ENCODE results near the gene MICALL1.
"Not testable (repeated sequence)": the region's sequence is repeated elsewhere in the genome, so short reads cannot be mapped to it uniquely, and the experiment has no call there.

MICALL1 gene

GRCh38 chr22:37926771-37927636, 20.9 kb downstream of the MICALL1 start:
- in situ Hi-C loops (cut with MboI; ENCODE audit: low sequenced_read_pairs): no loop called here

- in situ Hi-C loops (cut with MboI; ENCODE audit: low sequenced_read_pairs): no loop called here
Observed at GRCh38 chr22:37927637-37927936, 21.5 kb downstream of the MICALL1 start.

- in situ Hi-C loops (cut with MboI; ENCODE audit: low sequenced_read_pairs): no loop called here
Observed at GRCh38 chr22:37929390-37929789, 23.3 kb downstream of the MICALL1 start.

DNA sequence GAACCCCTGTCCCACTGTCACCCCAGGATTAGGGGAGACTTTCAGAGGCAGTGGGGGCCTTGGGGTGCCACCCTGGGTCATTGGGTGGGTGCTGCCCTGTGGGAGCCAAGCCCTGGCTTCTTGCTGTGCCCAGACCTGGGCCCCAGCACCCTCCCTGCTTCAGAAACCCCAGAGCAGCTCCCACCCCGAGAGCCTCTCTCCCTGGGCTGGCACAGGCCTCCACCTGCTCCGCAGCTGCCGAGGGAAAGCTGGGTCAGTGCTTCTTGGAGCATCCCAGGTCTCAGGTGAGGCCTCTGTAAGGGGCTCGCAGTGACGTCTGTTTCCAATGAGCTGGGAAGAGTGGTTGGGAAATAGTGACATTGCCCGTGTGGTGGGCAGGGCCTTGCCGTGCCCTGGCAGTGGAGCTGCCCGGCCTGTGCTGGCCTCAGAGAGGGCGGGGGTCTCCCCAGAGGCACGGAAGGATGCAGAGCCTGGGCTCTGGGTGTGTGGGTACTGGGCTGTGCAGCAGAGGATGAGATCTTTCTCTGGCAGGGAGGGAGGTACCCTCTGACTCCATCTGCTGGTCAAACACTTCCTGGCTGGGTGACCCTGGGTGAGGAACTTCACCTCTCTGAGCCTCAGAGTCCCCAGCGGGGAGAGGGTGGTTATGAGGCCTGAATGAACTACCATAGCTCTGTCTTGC, 24.3 kb downstream of the MICALL1 start:
- in situ Hi-C loops (cut with MboI; ENCODE audit: low sequenced_read_pairs): no loop called here

DNA sequence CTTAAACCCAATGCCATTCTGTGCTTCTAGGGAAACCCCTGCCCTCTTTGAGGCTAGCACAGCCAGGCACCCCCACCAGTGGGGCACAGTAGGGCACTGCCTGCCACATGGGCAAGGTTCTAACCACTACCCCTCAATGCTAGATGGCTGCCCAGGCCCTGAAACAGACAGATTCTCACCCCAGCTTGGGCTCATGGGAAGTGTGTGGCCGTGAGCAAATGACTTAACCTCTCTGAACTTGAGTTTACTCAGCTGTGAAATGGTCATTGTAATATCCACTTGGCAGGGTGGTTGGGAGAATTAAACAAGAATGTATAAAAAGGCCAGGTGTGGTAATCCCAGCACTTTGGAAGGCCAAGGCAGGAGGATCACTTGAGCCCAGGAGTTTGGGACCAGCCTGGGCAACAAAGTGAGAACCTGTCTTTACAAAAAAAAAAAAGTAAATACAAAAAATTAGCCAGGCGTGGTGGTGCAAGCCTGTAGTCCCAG, 24.9 kb downstream of the MICALL1 start:
- in situ Hi-C loops (cut with MboI; ENCODE audit: low sequenced_read_pairs): no loop called here

GRCh38 chr22:37931893-37932389, 25.8 kb downstream of the MICALL1 start:
- in situ Hi-C loops (cut with MboI; ENCODE audit: low sequenced_read_pairs): no loop called here

- in situ Hi-C loops (cut with MboI; ENCODE audit: low sequenced_read_pairs): no loop called here
Observed at GRCh38 chr22:37932401-37932800, 26.3 kb downstream of the MICALL1 start.

DNA sequence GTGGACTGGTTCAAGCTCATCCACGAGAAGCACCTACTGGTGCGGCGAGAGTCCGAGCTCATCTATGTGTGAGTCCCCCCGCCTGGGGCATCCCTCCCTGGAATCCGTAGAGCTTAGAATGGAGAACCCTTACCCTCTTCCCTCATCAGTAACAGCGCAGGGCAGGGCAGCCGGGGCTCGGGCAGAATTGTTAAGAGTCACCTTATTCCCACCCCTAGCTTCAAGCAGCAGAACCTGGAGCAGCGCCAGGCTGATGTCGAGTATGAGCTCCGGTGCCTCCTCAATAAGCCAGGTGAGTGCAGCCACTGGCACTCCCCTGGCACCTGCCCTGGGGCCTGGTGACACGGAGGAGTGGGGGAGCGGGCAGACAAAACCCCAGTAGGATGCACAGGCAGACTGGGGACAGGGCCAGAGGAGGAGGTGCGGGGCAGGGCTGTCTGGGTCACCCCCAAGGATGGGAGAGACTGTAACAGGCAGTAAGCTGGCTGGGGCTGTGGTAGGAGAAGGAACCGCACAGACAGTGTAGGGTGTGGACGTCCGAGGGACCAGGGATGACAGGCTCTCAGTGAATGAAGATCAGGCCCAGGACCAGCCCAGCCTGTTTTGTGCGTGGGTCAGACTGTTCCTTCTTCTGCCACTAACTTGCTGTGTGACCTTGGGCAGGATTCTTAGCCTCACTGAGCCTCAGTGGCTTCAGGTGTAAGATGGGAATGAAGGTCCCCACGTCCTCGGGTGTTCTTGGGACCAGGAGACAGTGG, 26.9 kb downstream of the MICALL1 start:
- in situ Hi-C loops (cut with MboI; ENCODE audit: low sequenced_read_pairs): no loop called here

GRCh38 chr22:37933711-37934376, 27.7 kb downstream of the MICALL1 start:
- in situ Hi-C loops (cut with MboI; ENCODE audit: low sequenced_read_pairs): no loop called here

DNA sequence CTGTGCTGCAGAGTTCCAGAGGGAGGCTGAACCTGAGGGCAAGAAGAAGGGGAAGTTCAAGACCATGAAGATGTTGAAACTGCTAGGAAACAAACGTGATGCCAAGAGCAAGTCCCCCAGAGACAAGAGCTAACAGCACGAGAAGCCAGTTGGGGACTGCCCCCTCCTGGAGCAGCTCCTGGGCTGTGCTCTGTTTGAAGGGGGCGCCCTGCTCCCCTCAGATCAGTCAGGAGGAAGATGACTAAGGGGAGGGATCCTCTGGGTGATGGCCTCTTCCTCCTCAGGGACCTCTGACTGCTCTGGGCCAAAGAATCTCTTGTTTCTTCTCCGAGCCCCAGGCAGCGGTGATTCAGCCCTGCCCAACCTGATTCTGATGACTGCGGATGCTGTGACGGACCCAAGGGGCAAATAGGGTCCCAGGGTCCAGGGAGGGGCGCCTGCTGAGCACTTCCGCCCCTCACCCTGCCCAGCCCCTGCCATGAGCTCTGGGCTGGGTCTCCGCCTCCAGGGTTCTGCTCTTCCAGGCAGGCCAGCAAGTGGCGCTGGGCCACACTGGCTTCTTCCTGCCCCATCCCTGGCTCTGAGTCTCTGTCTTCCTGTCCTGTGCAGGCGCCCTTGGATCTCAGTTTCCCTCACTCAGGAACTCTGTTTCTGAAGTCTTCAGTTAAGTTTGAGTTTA, 34.7 kb downstream of the MICALL1 start:
- in situ Hi-C loops (cut with MboI; ENCODE audit: low sequenced_read_pairs): no loop called here

DNA sequence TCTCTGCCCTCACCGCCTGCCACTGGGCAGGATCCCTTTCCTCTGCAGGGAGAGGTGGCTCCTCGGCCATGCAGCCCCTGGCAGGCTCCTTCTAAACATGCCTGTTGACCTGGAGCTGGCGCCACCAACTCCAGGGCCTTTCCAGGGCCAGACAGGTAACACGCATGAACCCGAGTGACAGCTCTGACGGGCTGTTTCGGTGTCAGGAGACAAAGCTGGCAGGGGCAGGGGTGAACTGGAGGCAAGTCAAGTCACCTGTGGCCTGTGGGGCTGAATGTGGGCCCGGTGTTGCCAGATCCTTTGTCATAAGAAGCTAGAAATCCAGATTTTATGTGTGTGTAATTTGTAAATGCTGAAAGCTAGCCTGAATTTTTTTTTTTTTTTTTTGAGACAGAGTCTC, 36.0 kb downstream of the MICALL1 start:
- in situ Hi-C loops (cut with MboI; ENCODE audit: low sequenced_read_pairs): no loop called here

DNA sequence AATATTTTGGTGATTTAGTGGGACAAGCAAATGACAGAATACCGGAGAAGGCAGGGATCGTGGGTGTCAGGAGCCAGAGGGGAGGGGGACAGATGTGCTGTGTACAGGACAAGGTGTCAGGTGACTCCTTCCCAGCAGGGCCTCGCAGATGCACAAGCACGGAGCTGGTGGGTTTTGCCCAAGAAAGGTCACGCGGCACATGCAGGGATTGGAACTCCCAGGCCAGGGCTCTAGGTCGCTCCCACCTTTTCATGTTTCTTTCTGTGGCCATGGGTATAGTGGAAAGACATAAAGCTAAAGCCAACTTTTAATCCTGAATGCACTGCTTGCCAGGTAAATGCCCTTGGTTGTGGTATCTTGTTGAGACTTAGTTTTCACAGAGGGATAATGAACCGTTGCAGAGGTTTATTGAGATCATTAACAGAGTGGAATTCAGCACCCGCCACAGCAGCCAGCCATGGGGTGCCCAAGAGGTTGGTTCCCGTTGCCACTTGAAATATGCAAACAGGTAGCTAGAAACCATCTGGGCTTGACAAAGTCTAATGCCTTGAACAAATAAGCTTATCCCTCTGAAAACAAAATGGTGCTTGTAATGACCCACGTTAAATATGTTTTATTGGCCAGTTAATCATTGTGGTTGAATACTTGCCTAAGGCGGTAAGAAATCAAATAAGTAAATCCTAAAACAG, 37.2 kb downstream of the MICALL1 start:
- in situ Hi-C loops (cut with MboI; ENCODE audit: low sequenced_read_pairs): no loop called here

GRCh38 chr22:37943825-37944198, 37.7 kb downstream of the MICALL1 start:
- in situ Hi-C loops (cut with MboI; ENCODE audit: low sequenced_read_pairs): no loop called here

DNA sequence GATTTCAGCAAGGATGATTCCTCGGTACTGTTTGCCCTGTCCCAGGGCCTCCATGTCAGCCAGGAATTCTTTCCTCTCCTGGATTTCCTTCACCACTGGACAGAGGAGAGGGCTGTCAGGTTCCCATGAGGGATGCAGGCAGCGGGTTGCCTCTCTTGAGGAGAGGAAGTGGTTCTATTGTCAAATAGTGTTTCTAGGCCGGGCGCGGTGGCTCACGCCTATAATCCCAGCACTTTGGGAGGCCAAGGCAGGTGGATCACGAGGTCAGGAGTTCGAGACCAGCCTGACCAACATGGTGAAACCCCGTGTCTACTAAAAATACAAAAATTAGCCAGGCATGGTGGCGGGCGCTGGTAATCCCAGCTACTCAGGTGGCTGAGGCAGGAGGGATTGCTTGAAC, 38.3 kb downstream of the MICALL1 start:
- in situ Hi-C loops (cut with MboI; ENCODE audit: low sequenced_read_pairs): not testable (repeated sequence)

GRCh38 chr22:37947142-37947795, 41.2 kb downstream of the MICALL1 start:
- in situ Hi-C loops (cut with MboI; ENCODE audit: low sequenced_read_pairs): not testable (repeated sequence)

DNA sequence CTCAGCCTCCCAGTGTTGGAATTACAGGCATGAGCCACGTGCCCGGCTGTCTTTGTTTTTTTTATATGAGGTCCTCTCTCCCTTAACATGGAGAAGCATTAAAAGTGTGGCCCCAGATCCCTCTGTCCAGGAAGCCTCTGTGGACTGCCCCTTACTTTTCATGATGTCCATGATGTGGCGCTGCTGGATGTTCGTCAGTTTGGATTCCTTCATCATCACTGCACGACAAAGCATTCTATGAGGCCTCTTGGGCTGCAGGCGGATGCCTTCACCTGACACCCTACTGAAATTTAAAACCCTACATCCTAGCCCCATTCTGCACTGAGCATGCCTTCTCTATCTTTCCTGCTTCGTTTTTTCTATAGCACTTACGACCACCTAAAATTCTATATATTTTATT, 45.2 kb downstream of the MICALL1 start:
- in situ Hi-C loops (cut with MboI; ENCODE audit: low sequenced_read_pairs): no loop called here

DNA sequence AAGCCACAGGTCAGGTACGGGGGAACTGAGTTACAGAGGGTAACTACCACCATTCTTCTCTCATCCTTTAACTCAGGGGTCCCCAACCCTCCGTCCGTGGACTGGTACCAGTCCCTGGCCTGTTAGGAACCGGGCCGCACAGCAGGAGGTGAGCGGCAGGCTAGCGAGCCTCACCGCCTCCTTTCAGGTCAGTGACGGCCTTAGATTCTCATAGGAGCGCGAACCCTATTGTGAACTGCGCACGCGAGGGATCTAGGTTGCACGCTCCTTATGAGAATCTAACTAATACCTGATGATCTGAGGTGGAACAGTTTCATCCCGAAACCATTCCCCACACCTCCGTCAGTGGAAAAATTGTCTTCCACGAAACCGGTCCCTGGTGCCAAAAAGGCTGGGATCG, 46.5 kb downstream of the MICALL1 start:
- in situ Hi-C loops (cut with MboI; ENCODE audit: low sequenced_read_pairs): not testable (repeated sequence)

GRCh38 chr22:37953062-37953436, 47.0 kb downstream of the MICALL1 start:
- in situ Hi-C loops (cut with MboI; ENCODE audit: low sequenced_read_pairs): no loop called here

DNA sequence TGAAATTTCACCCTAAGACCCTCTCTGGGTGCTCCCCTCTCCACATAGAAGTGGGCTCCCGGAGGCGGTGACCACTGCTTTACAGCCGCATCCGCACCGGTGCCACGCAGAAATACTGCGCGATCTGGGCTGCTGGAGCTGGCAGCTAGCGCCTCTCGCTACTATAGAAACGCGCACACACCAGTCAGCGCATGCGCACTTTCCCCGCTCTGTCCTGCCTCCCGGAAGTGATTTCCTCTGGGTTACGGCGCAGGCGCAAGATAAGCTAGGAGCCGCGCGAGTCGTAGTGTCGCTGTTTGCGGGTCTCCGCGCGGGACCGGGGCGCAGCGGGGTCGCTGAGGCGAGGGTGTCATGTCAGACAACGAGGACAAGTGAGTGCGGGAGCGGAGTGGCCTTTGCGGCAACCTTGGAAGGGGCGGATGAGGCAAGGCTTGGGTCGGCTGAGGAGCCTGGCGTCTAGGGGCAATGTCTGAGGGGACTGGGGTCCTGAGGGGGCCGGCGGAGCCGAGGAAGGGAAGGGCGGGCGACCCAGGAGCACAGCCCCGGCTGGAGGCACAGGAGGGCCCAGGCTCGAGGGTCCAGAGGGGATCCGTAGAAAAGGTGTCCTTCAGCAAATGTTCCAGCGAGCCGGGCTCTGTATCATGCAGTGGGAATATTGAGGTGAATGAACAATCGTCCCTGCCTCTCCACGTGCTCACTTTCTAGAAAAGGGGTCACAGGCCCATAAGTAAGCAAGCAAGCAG, 47.5 kb downstream of the MICALL1 start, which contains the start of the genes C22orf23 and POLR2F:
C22orf23 (minus strand) TSS at position 165 of the 743 bp plus-strand sequence. CDS start 452 bp downstream, outside the sequence.
POLR2F (plus strand) TSS at position 263 of the 743 bp plus-strand sequence; CDS start at position 352, 89 bp downstream.
- in situ Hi-C loops (cut with MboI; ENCODE audit: low sequenced_read_pairs): no loop called here
